Mucosa of descending colon (tissue), 3 donors: ENCODE data around the gene PKHD1. TPM values are rescaled to one million over a fixed set of nuclear protein-coding genes. Genes with fewer than 3 reads are reported as not detected.

ENCODE experiments used
- ATAC-seq: fragments of 200-7000 bp; cut with Tn5 transposase; one replicate; pipeline ENCODE4 v1.9.1; 2020; ENCODE audit warnings: mild to moderate bottlenecking, moderate library complexity
- DNase-seq, 3 donors: peaks; one replicate each; pipeline ENCODE4 v3.0.0-alpha.2; 2020
- H3K36me3 ChIP-seq: fragments of 200-600 bp; one replicate; pipeline ENCODE4 v1.8.0; 2021; ENCODE audit warnings: low read depth, mild to moderate bottlenecking
- H3K4me1 ChIP-seq: fragments of 200-600 bp; one replicate; pipeline ENCODE4 v1.8.0; 2021; ENCODE audit warnings: low read depth, mild to moderate bottlenecking
- H3K4me3 ChIP-seq: fragments of 200-600 bp; one replicate; pipeline ENCODE4 v1.8.0; 2021; ENCODE audit warnings: mild to moderate bottlenecking
- H3K9me3 ChIP-seq: fragments of 200-600 bp; one replicate; pipeline ENCODE4 v1.8.0; 2021; ENCODE audit warnings: mild to moderate bottlenecking
- intact Hi-C, 2 donors: fragments of 100-400 bp; cut with DNase I in 1 of 2; cut with micrococcal nuclease in 1 of 2; formaldehyde crosslinking; loops; one replicate each; pipeline versions ENCODE4 v1.11.0 to v1.11.1; 2022; cut with DNase I, micrococcal nuclease
- total RNA-seq, 3 donors: library from RNA; stranded (reverse); fragmentation: NEBNext Ultra II Directional in 2 of 3; extraction: Animal tissue kit (Norgen Biotek cat#: 25700) in 2 of 3; gene quantifications; one replicate each; pipeline versions ENCODE4 v1.2.1 to v1.2.4, GENCODE V29; 2021 to 2023
- TF ChIP-seq, protein P1 (sequence below): fragments of 200-600 bp; IDR thresholded peaks from one replicate; pipeline ENCODE4 v1.8.0; 2022; ENCODE audit warnings: antibody characterized with exemption, mild to moderate bottlenecking
- donor health status: DM: no; HTN: no; CAD: no; lungs with moderate emphysema.
- donor health status: DM: no; HTN: no; CAD: no.
- donor health status: DM: no; HTN: yes; CAD: no.

PKHD1 gene
- total RNA-seq, 3 donors from 2014 or later: 0.12 to 0.22 (median 0.20) TPM

DNA sequence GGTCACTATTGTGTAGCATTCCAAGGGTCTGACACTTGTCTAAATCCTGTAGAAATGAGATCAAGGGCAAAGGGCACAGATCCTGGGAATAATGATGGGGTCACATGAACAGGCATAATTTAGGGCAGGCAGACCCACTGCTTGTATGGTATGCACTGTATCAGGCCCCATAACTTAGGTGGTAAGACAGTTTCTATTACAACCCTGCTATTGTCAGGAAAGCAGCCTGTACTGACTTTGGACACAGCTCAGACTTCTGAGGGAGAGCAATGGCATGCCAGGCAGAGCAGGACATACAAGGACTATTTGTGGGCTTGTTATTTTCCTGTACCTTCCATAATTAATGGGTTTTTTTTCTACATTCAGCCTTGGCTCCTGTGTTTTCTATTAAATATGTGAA lies 286.8 kb downstream of the PKHD1 start:
- no peak for DNase-seq
- Histone ChIP-seq H3K36me3 (no peaks in the 10 kb centered on the region), H3K4me1 (no peaks in the 10 kb centered on the region), H3K9me3 (no peaks in the 10 kb centered on the region), H3K4me3 (no peak overlapping the region)
- intact Hi-C loops: no loop called here
- TF ChIP-seq, protein P1, sequence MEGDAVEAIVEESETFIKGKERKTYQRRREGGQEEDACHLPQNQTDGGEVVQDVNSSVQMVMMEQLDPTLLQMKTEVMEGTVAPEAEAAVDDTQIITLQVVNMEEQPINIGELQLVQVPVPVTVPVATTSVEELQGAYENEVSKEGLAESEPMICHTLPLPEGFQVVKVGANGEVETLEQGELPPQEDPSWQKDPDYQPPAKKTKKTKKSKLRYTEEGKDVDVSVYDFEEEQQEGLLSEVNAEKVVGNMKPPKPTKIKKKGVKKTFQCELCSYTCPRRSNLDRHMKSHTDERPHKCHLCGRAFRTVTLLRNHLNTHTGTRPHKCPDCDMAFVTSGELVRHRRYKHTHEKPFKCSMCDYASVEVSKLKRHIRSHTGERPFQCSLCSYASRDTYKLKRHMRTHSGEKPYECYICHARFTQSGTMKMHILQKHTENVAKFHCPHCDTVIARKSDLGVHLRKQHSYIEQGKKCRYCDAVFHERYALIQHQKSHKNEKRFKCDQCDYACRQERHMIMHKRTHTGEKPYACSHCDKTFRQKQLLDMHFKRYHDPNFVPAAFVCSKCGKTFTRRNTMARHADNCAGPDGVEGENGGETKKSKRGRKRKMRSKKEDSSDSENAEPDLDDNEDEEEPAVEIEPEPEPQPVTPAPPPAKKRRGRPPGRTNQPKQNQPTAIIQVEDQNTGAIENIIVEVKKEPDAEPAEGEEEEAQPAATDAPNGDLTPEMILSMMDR: no peak
- no peak for ATAC-seq

DNA sequence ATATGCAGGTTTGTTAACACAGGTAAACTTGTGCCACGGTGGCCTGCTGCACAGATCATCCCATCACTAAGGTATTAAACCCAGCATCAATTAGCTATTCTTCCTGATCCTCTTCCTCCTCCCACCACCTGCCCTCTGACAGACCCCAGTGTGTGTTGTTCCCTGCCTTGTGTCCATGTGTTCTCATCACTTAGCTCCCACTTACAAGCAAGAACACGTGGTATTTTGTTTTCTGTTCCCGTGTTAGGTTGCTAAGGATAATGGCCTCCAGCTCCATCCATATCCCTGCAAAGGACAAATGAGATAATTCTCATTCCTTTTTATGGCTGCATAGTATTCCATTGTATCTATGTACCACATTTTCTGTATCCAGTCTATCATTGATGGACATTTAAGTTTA lies 294.0 kb downstream of the PKHD1 start:
- no peak overlapping the region for H3K4me3 ChIP-seq
- no peaks in the 10 kb centered on the region for H3K36me3 ChIP-seq
- intact Hi-C loops: no loop called here
- H3K9me3 ChIP-seq: no peaks in the 10 kb centered on the region
- DNase-seq (no peak), ATAC-seq (no peak)
- TF ChIP-seq, protein P1: no peak
- H3K4me1 ChIP-seq: no peaks in the 10 kb centered on the region

DNA sequence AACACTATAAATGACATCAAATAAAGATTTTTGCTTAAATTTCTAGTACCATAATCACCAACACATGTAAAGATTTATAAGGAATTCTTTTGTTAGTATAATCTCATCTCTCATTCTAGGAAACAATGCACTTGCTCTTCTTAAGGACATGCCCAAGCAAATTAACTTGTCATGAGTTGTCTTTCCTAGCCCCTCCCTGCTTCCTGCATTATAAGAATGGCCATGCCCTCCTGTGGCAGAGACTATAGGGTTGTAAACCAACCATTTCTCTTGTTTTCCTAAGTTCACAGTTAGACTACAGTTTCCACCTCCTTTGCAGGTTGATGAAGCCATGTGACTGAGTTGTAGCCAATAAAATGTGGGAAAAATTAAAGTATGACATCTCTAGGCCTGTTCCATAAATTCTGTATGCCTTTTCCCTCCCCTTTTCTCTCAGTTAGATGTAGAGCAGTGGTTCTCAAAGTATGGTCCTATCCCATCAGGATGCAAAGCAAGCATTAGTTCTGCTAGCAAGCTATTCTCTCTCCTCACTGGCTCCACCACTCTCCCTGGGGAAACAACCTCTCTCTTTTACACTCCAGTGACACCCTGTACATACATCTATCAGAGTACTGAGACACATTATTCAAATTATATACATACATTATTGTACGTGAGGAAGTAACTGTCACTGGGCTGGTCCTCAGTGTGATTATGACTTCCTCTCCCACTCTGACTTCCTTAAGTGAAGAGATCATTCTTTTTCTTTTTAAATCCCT lies 295.0 kb downstream of the PKHD1 start:
- no peaks in the 10 kb centered on the region for H3K9me3 ChIP-seq
- TF ChIP-seq, protein P1: no peak
- no peak overlapping the region for H3K4me3 ChIP-seq
- intact Hi-C loops: no loop called here
- no peaks in the 10 kb centered on the region for H3K36me3 ChIP-seq
- ATAC-seq (no peak), DNase-seq (no peak)
- H3K4me1 ChIP-seq: no peaks in the 10 kb centered on the region

DNA sequence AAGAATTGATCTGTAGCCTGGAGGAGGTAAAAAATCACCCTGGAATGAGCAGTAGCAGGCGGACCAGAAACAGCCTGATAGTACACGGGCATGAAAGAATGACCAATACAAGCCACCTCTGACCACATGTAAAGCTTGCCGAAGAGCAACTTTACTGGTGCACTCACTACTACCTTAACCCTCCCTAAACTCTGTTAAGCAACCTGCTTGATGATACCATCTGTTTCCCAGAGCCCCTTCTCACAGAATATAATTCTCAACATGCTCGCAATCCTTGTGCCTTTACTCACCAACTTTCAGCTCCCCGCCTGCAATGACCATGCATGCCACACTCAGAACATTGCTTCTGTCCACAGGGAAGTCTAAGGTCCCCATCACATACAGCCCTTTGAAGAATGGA lies 296.5 kb downstream of the PKHD1 start:
- intact Hi-C loops: no loop called here
- Histone ChIP-seq H3K36me3 (no peaks in the 10 kb centered on the region), H3K4me1 (no peaks in the 10 kb centered on the region), H3K4me3 (no peak overlapping the region), H3K9me3 (no peaks in the 10 kb centered on the region)
- TF ChIP-seq, protein P1: no peak
- ATAC-seq: no peak
- DNase-seq: no peak

DNA sequence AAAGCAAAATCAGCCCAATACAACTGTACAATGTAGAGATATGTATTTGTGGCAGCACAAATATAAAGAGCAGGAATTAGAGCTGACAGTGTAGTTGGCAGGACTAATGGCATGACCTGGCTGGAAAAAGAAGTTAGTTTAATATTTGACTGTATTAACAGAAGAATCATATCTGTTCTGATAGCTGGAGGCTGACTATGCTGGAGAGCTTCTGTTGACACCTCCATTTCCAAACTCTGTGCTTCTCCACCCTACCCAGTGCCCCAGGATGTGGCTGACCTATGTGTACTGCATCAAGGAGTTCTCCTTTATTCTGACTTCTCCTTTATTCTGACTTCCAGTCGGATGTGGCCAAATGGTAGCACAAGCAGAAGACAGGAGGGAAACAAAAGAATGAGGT lies 299.3 kb downstream of the PKHD1 start:
- Histone ChIP-seq H3K4me3 (no peak overlapping the region), H3K36me3 (no peaks in the 10 kb centered on the region), H3K4me1 (no peaks in the 10 kb centered on the region), H3K9me3 (no peaks in the 10 kb centered on the region)
- intact Hi-C loops: no loop called here
- no peak for DNase-seq
- TF ChIP-seq, protein P1: no peak
- no peak for ATAC-seq
